SKM-1 (cell line): Measurements from ENCODE around the gene INHBE.
"Not testable (repeated sequence)": the region's sequence is repeated elsewhere in the genome, so short reads cannot be mapped to it uniquely, and the experiment has no call there.

Experiments
- DNase-seq: peaks from one replicate; lab custom pipeline; 2025; ENCODE audit not compliant: unreplicated experiment; lab: John Stamatoyannopoulos, UW

INHBE gene

DNA sequence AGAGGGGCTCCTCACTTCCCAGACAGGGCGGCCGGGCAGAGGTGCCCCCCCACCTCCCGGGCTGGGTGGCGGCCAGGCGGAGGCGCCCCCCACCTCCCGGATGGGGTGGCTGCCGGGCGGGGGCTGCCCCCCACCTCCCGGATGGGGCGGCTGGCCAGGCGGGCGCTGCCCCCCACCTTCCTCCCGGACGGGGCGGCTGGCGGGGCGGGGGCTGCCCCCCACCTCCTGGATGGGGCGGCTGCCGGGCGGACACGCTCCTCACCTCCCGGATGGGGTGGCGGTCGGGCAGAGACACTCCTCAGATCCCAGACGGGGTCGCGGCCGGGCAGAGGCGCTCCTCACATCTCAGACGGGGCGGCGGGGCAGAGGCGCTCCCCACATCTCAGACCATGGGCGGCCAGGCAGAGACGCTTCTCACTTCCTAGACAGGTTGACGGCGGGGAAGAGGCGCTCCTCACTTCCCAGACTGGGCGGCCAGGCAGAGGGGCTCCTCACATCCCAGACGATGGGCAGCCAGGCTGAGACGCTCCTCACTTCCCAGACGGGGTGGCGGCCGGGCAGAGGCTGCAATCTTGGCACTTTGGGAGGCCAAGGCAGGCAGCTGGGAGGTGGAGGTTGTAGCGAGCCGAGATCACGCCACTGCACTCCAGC, 40.1 kb downstream of the INHBE start:
- not testable (repeated sequence) for DNase-seq

DNA sequence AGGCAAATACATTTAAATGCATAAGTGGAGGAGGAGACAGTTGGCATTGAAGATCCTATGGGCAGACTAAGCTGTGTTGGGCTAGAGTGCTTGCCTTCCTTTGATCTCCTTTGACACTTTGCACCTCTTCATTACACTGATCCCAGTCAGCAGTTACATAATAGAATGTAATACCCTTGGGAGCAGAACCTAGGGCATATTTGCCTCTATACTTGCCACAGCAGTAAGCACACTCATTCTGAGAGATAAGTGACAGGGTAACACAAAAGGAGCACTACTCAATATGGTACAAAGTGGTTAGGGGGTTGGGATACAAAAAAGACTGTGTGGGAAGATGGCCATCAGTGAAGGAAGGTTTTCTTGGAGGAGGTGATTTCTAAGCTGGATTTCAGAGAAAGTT, 41.7 kb downstream of the INHBE start:
- no peak for DNase-seq

GRCh38 chr12:57497223-57498131, 42.4 kb downstream of the INHBE start:
- no peak for DNase-seq

GRCh38 chr12:57498132-57498502, 43.0 kb downstream of the INHBE start:
- no peak for DNase-seq

DNA sequence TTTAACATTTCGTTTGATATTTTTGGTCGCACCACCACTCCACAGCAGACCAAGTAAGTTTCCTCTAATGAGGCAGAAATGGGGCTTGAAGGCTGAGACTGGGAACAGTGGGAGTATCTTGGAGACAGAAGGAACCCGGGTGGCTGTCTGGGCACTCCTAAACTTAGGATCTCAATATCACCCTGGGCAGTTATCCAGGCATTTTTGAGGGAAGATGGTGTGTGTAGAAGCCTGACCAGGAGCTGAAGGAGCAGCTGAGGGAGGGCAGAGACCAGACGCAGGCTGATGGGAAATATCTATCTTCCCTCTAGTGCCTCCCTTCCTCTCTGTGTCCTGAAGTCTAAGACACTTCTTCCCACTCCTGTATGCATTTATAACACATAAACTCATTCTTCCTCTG, 43.5 kb downstream of the INHBE start:
- no peak for DNase-seq

DNA sequence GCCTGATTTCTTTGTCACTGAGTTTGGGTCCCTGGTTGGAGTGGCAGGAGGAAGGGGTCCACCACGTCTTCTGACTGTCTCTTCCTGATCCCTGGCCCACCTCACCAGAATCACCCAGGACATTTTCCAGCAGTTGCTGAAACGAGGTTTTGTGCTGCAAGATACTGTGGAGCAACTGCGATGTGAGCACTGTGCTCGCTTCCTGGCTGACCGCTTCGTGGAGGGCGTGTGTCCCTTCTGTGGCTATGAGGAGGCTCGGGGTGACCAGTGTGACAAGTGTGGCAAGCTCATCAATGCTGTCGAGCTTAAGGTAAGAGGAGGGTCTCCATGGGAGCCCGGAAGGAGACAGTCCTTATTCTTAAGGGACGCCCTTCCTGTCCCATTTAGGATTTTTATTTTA, 45.1 kb downstream of the INHBE start:
- no peak for DNase-seq

DNA sequence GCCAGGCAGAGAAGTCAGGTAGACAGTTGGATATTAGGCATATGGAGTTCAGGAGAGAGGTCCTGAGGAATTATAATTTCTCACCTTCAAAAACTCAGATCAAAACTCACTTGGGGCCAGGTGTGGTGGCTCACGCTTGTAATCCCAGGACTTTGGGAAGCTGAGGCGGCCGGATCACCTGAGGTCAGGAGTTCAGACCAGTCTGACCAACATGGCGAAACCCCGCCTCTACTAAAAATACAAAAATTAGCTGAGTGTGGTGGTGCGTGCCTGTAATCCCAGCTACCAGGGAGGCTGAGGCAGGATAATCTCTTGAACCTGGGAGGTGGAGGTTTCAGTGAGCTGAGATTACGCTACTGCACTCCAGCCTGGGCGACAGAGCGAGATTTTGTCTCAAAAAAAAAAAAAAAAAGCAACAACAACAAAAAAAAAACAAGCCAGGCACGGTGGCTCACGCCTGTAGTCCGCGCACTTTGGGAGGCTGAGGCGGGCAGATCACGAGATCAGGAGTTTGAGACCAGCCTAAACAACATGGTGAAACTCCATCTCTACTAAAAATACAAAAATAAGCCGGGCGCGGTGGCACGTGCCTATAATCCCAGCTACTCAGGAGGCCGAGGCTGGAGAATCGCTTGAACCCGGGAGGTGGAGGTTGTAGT, 47.3 kb downstream of the INHBE start:
- not testable (repeated sequence) for DNase-seq

GRCh38 chr12:57506541-57506940, 51.4 kb downstream of the INHBE start:
- not testable (repeated sequence) for DNase-seq
